HG03521 (cell line): ENCODE measurements around the gene TMEM260.

ENCODE experiments used
- ATAC-seq: cut with Tn5 transposase; IDR thresholded peaks from one replicate; pipeline ENCODE4 v1.9.1; 2021; ENCODE audit warnings: mild to moderate bottlenecking, moderate library complexity; ENCODE audit not compliant: unreplicated experiment

TMEM260 gene

GRCh38 chr14:56579345-56580220 is at the start of gene TMEM260:
TMEM260 (plus strand) TSS chr14:56579798; CDS start chr14:56579915, 117 bp downstream.
- peak; percentile 88 for ATAC-seq

- no peak for ATAC-seq
Measured at GRCh38 chr14:56532546-56532945, 47.1 kb upstream of the TMEM260 start.

- ATAC-seq, result no peak
Measured at GRCh38 chr14:56534656-56535055, 44.9 kb upstream of the TMEM260 start.

- no peak for ATAC-seq
Measured at GRCh38 chr14:56539862-56540261, 39.7 kb upstream of the TMEM260 start.

- ATAC-seq, result no peak
Measured at GRCh38 chr14:56543436-56543835, 36.2 kb upstream of the TMEM260 start.

GRCh38 chr14:56549721-56550120 is 29.9 kb upstream of the TMEM260 start:
- no peak for ATAC-seq

GRCh38 chr14:56552615-56553014 is 27.0 kb upstream of the TMEM260 start:
- ATAC-seq, result no peak

- no peak for ATAC-seq
Measured at GRCh38 chr14:56554301-56554700, 25.3 kb upstream of the TMEM260 start.

- ATAC-seq, result no peak
Measured at GRCh38 chr14:56555921-56556570, 23.6 kb upstream of the TMEM260 start.

- no peak for ATAC-seq
Measured at GRCh38 chr14:56559182-56559581, 20.4 kb upstream of the TMEM260 start.

GRCh38 chr14:56561606-56562005 is 18.0 kb upstream of the TMEM260 start:
- ATAC-seq, result no peak

- no peak for ATAC-seq
Measured at GRCh38 chr14:56562883-56563282, 16.7 kb upstream of the TMEM260 start.

- ATAC-seq, result no peak
Measured at GRCh38 chr14:56569174-56569573, 10.4 kb upstream of the TMEM260 start.

GRCh38 chr14:56570295-56570694 is 9.3 kb upstream of the TMEM260 start:
- ATAC-seq, result no peak

- ATAC-seq, result no peak
Measured at GRCh38 chr14:56580221-56580711, 668 bp downstream of the TMEM260 start.

- ATAC-seq, result no peak
Measured at GRCh38 chr14:56581041-56581727, 1.6 kb downstream of the TMEM260 start.

GRCh38 chr14:56585461-56586084 is 6.0 kb downstream of the TMEM260 start:
- no peak for ATAC-seq

GRCh38 chr14:56587701-56588100 is 8.1 kb downstream of the TMEM260 start:
- ATAC-seq, result no peak

GRCh38 chr14:56590535-56590960 is 10.9 kb downstream of the TMEM260 start:
- no peak for ATAC-seq

GRCh38 chr14:56592746-56593544 is 13.3 kb downstream of the TMEM260 start:
- no peak for ATAC-seq
